HepG2 (cell line): Measurements from ENCODE around the gene MICALL2.

ENCODE experiments used
- EHMT2 ChIP-seq: fragments of 200-600 bp; sonication (generic); IDR thresholded peaks from 2 replicates; pipeline ENCODE4 v1.7.0; 2017; ENCODE audit warnings: antibody characterized with exemption, low read depth, low read length, borderline replicate concordance
- NCOA1 ChIP-seq: sonication (generic); formaldehyde crosslinking; IDR thresholded peaks from 2 replicates; pipeline ENCODE4 v1.9.0; 2021; ENCODE audit warnings: missing genetic modification reagents
- NCOA2 ChIP-seq: sonication (generic); formaldehyde crosslinking; IDR thresholded peaks from 2 replicates; pipeline ENCODE4 v1.8.0; 2022; ENCODE audit warnings: inconsistent platforms
- SP1 ChIP-seq, 2 experiments: fragments of 450-650 bp in 1 of 2; sonication (generic) in 1 of 2; formaldehyde crosslinking in 1 of 2; IDR thresholded peaks; 2 replicates each; pipeline versions ENCODE4 v1.4.0 to v1.6.1; 2016 to 2020; ENCODE audit warnings: missing genetic modification reagents in 1 of 2

DNA sequence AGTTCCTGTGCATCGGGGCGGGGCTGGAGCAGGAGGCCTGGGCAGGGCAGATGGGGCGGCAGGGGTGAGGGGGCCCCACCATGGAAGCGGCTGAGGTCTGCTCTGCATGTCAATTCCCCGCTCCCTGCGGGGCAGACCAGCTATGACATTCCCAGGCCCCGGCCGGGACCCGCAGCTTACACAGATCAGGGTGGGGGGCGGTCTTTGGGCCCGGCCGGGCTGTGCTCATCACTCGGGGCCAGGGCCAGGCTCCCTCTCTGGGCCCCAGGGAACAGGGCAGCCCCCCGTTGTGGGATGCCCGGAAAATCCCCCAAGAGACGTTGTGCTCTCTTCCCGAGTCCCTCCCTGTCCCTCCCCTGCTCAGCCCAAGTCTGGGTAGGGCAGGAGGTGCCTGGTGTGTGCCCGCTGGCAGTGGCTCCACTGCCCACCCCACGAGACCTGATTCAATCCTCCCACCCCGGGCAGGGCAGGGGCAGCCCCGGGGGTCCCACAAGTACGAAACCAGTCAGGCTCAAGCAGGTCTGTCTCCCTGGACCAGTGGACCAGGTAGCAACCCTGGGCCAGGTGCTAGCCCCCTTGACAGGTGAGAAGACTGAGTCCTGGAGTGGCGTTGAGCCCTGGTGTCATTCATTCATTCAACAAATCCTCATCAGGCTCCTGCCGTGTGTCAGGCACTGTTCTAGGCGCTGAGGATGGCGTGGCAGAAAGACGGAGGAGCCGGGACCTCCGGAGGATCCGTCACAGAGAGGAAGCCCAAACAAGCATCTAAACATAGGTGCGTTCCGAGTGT lies 29.0 kb downstream of the MICALL2 start:
- TF ChIP-seq EHMT2 (no peak), NCOA1 (CRISPR knock-in tag) (no peak), NCOA2 (CRISPR knock-in tag) (no peak), SP1 (IDR thresholded peaks at IDR 0.05) (no peak), SP1 (CRISPR knock-in tag; IDR thresholded peaks at IDR 0.05) (no peak)
